Stimulated activated naive CD8-positive, alpha-beta T cell treated with anti-CD3 and anti-CD28 coated beads, Interleukin-15, Interleukin-2, amounts not matched to agents 100 ng/mL and 50 ng/mL, for 24 hours (primary cell): ENCODE data around the gene PGLYRP3.
"Not testable (repeated sequence)": the region's sequence is repeated elsewhere in the genome, so short reads cannot be mapped to it uniquely, and the experiment has no call there.

Experiments
- H3K27ac Mint-ChIP-seq: one replicate; pipeline ENCODE4 v1.8.0; 2021; ENCODE audit warnings: mild to moderate bottlenecking, mixed read lengths
- H3K27me3 Mint-ChIP-seq: one replicate; pipeline ENCODE4 v1.8.0; 2021; ENCODE audit warnings: mixed read lengths
- H3K36me3 Mint-ChIP-seq: one replicate; pipeline ENCODE4 v1.8.0; 2021; ENCODE audit warnings: low read depth, mixed read lengths
- H3K4me1 Mint-ChIP-seq: one replicate; pipeline ENCODE4 v1.8.0; 2021; ENCODE audit warnings: low read depth, mixed read lengths
- H3K4me3 Mint-ChIP-seq: one replicate; pipeline ENCODE4 v1.8.0; 2021; ENCODE audit warnings: mild to moderate bottlenecking, mixed read lengths
- H3K9me3 Mint-ChIP-seq: one replicate; pipeline ENCODE4 v1.8.0; 2021; ENCODE audit warnings: mixed read lengths

PGLYRP3 gene

GRCh38 chr1:153353226-153353947 is 40.6 kb upstream of the PGLYRP3 start:
- peaks cover 14% of the 10 kb centered on the region for H3K27me3 Mint-ChIP-seq
- no peaks in the 10 kb centered on the region for H3K9me3 Mint-ChIP-seq
- H3K4me1 Mint-ChIP-seq, result peaks cover 13% of the 10 kb centered on the region
- H3K27ac Mint-ChIP-seq, result no peak overlapping the region
- no peaks in the 10 kb centered on the region for H3K36me3 Mint-ChIP-seq
- H3K4me3 Mint-ChIP-seq, result no peak overlapping the region

DNA sequence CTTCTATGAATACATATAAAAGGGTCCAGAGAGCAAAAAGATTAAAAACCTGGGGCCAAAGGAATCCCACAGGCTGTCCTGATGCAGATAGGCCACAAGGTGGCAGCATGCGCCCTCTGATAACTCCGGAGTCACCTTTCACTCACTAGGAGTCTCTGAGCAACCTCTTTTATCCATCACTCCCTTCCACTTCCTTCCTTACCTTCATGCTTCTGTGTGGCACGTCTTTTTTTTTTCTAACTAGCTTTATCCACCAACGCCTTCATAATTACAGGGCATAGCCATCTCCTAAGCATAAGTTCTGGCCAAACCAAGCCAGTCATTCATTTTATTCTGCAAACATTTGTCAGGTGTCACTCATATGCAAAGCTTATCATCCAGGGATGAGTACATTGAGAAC is 39.8 kb upstream of the PGLYRP3 start:
- peaks cover 22% of the 10 kb centered on the region for H3K27me3 Mint-ChIP-seq
- H3K4me3 Mint-ChIP-seq, result no peak overlapping the region
- peaks cover 5% of the 10 kb centered on the region for H3K4me1 Mint-ChIP-seq
- H3K27ac Mint-ChIP-seq, result no peak overlapping the region
- no peaks in the 10 kb centered on the region for H3K36me3 Mint-ChIP-seq
- H3K9me3 Mint-ChIP-seq, result no peaks in the 10 kb centered on the region

- H3K9me3 Mint-ChIP-seq, result no peaks in the 10 kb centered on the region
- H3K4me3 Mint-ChIP-seq, result no peak overlapping the region
- H3K27ac Mint-ChIP-seq, result no peak overlapping the region
- H3K36me3 Mint-ChIP-seq, result no peaks in the 10 kb centered on the region
- peaks cover 14% of the 10 kb centered on the region for H3K4me1 Mint-ChIP-seq
- H3K27me3 Mint-ChIP-seq, result peaks cover 28% of the 10 kb centered on the region
Measured at GRCh38 chr1:153350321-153350957, 37.7 kb upstream of the PGLYRP3 start.

DNA sequence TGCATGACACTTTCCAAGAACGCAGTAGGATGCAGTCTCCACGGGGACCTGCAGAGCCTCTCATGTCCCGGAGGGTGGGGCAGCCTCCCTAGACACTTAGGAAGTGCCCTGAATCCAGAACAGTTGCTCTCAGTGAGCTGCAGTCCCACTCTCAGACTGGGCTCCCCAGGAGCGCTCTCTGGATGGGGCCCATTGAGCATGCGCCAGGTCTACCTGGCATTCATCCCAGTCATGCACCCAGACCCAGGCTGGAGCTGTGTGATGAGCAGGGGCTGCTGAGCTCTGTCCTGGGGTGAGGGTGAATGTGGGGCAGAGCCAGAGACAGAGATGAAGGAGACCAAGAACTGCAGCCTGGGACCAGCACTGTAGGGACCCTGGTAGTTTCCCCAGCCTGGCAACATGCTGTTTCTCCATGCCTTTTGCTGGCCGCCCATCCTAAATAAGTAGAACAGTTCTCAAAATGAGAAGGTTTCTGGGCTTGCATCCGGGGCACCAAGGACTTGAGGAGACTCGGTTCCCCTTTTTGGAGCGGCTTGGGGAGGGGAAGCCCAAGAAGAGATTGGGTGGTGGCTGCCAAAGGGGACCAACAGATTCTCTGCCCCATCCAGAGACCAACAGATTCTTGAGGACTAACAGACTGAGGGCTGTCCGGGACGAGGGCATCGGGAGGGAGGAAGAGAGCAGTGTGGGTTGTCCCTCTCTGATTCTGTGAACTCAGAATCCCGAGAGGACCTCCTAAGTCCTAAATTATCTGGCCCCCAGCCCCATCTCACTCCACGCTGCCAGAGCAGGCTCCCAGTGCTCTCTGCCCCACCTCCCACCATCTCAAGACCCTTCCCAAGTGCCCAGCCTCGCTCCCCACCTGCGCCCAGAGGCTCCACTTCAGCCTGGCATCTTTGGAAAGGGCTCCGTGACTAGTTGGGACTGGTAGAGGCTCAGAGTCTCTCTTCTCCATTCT is 36.9 kb upstream of the PGLYRP3 start:
- H3K4me1 Mint-ChIP-seq, result peaks cover 20% of the 10 kb centered on the region
- H3K4me3 Mint-ChIP-seq, result no peak overlapping the region
- H3K36me3 Mint-ChIP-seq, result no peaks in the 10 kb centered on the region
- peaks cover 31% of the 10 kb centered on the region for H3K27me3 Mint-ChIP-seq
- H3K27ac Mint-ChIP-seq, result no peak overlapping the region
- H3K9me3 Mint-ChIP-seq, result no peaks in the 10 kb centered on the region

- H3K4me3 Mint-ChIP-seq, result no peak within 1 kb of the TSS
- no peaks in the 10 kb centered on the region for H3K9me3 Mint-ChIP-seq
- peaks cover 28% of the 10 kb centered on the region for H3K4me1 Mint-ChIP-seq
- H3K36me3 Mint-ChIP-seq, result no peaks in the 10 kb centered on the region
- H3K27me3 Mint-ChIP-seq, result peaks cover 36% of the 10 kb centered on the region
- no peak within 1 kb of the TSS for H3K27ac Mint-ChIP-seq
Measured at GRCh38 chr1:153348511-153349362, 36.0 kb upstream of the PGLYRP3 start, which contains the start of gene PGLYRP4. Gene PGLYRP4 (minus strand): TSS chr1:153348841. CDS start chr1:153347932, 909 bp downstream.

DNA sequence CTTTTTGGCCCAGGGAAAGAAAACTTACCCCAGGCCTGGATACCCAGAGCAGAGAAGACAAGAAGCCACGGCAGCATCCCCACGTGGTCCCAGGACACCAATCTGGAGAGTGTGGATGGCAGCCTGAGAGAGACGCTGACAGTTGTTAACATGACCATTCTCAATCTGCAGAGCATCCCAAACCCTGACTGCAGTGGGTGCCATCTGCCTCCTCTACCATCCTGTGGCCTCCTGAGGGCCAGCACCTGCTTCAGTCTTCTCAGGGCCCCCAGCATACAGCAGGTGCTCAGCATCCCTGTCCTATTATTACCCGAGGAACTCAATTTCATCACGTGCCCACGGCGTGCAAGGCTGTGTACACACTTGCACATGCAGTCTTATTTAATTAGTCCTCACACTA is 35.1 kb upstream of the PGLYRP3 start:
- no peaks in the 10 kb centered on the region for H3K9me3 Mint-ChIP-seq

DNA sequence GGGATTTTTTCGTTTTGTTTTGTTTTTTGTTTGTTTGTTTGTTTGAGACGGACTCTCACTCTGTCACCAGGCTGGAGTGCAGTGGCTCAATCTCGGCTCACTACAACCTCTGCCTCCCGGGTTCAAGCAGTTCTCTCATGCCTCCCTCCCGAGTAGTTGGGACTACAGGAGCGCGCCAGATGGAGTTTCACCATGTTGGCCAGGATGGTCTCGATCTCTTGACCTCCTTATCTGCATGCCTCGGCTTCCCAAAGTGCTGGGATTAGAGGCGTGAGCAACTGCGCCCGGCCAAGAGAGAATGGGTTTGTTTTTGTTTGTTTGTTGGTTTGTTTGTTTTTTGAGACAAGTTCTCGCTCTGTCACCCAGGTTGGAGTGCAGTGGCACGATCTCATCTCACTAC is 34.3 kb upstream of the PGLYRP3 start:
- not testable (repeated sequence) for H3K4me3 Mint-ChIP-seq, H3K27ac Mint-ChIP-seq, H3K9me3 Mint-ChIP-seq, H3K36me3 Mint-ChIP-seq
- H3K4me1 Mint-ChIP-seq, result peaks cover 35% of the 10 kb centered on the region
- peaks cover 49% of the 10 kb centered on the region for H3K27me3 Mint-ChIP-seq

More for the DNA sequence above, 35.1 kb upstream of the PGLYRP3 start:
- Mint-ChIP-seq H3K36me3 (no peaks in the 10 kb centered on the region), H3K4me3 (no peak overlapping the region), H3K27ac (no peak overlapping the region), H3K4me1 (peaks cover 32% of the 10 kb centered on the region), H3K27me3 (peaks cover 41% of the 10 kb centered on the region)

DNA sequence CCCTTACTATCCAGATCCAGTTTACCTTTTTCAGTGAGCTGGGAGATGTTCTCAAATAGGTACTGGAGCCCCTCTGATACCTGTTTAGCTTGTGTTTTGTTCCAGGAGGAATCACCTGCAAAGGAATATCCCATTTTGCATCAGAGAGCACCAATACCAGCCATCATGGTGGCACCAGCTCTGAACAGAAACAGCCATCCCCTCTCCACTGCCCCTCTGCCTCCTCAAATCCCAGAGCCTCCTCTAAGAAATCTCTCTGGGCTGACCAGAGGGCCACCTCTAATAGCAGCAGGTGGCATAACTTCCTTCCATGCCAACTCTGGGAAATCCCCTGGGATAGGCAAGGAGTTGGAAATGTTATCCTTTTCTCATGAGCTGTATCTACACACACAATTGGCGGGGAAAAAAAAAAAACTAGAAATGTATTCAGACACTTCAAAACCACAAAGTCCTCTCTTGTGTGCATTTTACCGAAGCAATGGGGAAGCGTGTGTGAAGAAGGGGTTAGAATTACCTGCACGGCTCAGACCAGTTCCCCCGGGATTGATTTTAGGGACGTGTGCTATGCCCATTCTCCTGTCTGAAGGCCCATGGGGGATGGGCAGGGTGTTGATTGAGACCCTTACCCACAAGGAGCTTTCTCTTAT is 33.4 kb upstream of the PGLYRP3 start:
- H3K9me3 Mint-ChIP-seq, result no peaks in the 10 kb centered on the region
- no peaks in the 10 kb centered on the region for H3K36me3 Mint-ChIP-seq
- no peak overlapping the region for H3K4me3 Mint-ChIP-seq
- no peak overlapping the region for H3K27ac Mint-ChIP-seq
- H3K4me1 Mint-ChIP-seq, result peaks cover 35% of the 10 kb centered on the region
- H3K27me3 Mint-ChIP-seq, result peaks cover 51% of the 10 kb centered on the region

DNA sequence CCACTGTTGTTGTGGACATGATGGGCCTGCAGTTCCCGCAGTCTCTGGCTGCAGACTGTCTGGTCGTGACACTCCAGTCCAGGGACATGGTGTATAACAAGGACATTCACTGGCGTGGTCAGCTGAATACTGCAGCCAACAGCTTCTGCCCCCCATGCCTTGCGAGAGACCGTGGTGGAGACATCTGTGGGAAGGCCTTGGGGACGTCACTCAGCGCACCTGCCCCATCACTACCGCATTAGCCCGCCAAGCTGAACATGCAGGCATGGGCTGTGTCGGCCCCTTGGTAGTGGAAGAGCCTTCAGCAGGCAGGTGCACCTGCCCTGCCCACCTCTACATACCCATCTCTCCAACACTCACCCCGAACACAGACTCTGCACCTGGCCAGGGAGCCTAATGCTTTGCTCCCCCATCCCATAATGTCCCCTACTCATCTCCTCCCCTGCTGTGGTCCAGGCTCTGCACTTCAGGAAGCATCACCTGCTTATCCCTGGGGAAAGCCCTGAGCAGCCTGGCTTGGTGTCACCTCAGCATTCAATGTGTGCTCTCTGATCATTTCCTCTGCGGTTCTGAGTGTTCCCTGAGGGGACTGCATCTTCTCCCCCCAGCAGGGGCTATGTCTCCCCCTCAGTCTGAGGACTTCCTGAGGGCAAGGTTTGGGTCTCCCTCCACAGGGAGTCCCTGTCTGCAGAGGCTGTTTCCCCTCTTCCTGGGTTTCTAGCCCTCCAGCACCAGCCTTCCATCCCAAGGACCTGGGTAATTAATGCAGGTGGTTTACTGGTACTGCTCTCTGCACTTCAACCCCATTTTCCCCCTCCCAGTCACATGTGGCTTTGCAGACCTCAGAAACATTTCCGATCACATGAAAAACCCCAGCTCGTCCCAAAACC is 32.7 kb upstream of the PGLYRP3 start:
- Mint-ChIP-seq H3K27ac (no peak overlapping the region), H3K4me3 (no peak overlapping the region), H3K4me1 (peaks cover 35% of the 10 kb centered on the region)

DNA sequence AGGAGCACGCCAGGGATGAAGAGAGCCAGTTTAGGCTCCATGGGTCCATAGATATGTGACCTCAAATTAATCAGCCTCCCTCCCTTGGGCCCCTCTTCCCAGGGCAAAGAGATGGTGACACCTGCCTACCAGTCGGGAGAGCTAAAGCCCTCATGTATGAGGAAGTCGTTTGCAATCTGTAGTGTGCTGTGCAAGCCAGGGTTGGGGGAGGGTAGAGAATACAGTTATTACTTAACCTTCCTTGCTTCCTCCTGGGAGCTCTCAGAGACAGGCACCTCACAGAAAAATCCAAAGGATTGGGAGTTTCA is 31.9 kb upstream of the PGLYRP3 start:
- Mint-ChIP-seq H3K9me3 (no peaks in the 10 kb centered on the region), H3K27ac (peak overlapping the region; percentile 3), H3K4me3 (no peak overlapping the region), H3K4me1 (peaks cover 42% of the 10 kb centered on the region), H3K27me3 (peaks cover 51% of the 10 kb centered on the region), H3K36me3 (no peaks in the 10 kb centered on the region)

More for the DNA sequence above, 32.7 kb upstream of the PGLYRP3 start:
- Mint-ChIP-seq H3K9me3 (no peaks in the 10 kb centered on the region), H3K27me3 (peaks cover 55% of the 10 kb centered on the region), H3K36me3 (no peaks in the 10 kb centered on the region)

DNA sequence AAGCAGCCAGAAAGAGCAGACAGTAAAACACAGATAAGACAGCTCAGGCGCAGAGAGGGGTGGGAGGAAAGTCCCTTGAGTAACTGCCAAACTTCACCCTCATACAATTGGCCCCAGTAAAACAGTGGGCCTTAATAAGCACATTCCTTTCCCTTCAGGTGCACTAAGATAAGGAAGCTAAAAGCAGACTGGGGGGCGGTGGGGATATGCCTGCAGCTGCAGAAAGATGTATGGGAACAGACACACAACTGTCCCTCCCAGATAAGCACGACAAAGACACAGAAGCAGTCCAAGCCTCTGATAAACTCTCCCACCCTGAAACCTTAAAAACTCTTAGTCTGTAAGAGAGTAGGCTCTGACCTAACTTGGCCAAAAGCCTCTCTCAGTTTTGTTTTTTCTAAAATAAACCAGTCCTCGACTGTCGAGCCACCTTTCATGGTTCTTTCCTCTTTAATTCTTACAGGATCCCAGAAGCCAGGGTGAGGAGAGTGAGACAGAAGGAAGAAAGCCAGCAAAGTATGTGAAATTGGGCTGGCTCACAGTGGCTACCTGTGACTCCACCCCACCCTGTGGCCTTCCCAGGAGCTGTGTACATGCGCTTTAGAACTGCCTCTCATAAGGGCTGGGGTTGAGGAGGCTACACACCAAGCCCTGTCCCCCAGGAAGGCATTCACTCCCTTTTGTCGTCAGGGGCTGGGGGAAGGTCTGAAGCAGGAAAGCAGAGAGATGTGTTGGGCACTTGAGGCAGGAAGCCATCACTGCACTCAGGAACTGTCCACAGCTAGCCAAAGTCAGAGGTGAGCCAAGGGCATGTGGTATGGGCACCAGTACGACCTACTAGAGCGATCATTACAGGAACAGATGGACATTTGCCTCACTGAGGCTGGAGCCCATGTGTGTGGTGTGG is 31.3 kb upstream of the PGLYRP3 start:
- H3K27ac Mint-ChIP-seq, result peak overlapping the region; percentile 3
- no peaks in the 10 kb centered on the region for H3K9me3 Mint-ChIP-seq
- H3K4me1 Mint-ChIP-seq, result peaks cover 45% of the 10 kb centered on the region
- H3K27me3 Mint-ChIP-seq, result peaks cover 49% of the 10 kb centered on the region
- no peaks in the 10 kb centered on the region for H3K36me3 Mint-ChIP-seq
- H3K4me3 Mint-ChIP-seq, result no peak overlapping the region

- Mint-ChIP-seq H3K4me1 (peaks cover 45% of the 10 kb centered on the region), H3K36me3 (no peaks in the 10 kb centered on the region), H3K27me3 (peaks cover 48% of the 10 kb centered on the region), H3K4me3 (no peak overlapping the region), H3K27ac (no peak overlapping the region), H3K9me3 (no peaks in the 10 kb centered on the region)
Measured at GRCh38 chr1:153343040-153343681, 30.4 kb upstream of the PGLYRP3 start.
